Activated naive CD8-positive, alpha-beta T cell treated with anti-CD3 and anti-CD28 coated beads, Interleukin-2, amount 50 U/mL, for 24 hours (primary cell): ENCODE data around the gene KYNU.
A peak's percentile ranks its signal among the peaks of the same experiment; 100 is the strongest.
"Not testable (repeated sequence)": the region's sequence is repeated elsewhere in the genome, so short reads cannot be mapped to it uniquely, and the experiment has no call there.

ENCODE experiments used
- ATAC-seq: fragments of 150-1000 bp; cut with Tn5 transposase; one replicate; pipeline ENCODE4 v1.10.0; 2021
- DNase-seq: peaks from one replicate; pipeline ENCODE4 v3.0.0; 2021
- H3K27ac Mint-ChIP-seq: one replicate; pipeline ENCODE4 v1.8.0; 2021; ENCODE audit warnings: mild to moderate bottlenecking, mixed read lengths
- H3K27me3 Mint-ChIP-seq: one replicate; pipeline ENCODE4 v1.8.0; 2021; ENCODE audit warnings: mixed read lengths
- H3K36me3 Mint-ChIP-seq: one replicate; pipeline ENCODE4 v1.8.0; 2021; ENCODE audit warnings: low read depth, mixed read lengths
- H3K4me1 Mint-ChIP-seq: one replicate; pipeline ENCODE4 v1.8.0; 2021; ENCODE audit warnings: mixed read lengths
- H3K4me3 Mint-ChIP-seq: one replicate; pipeline ENCODE4 v1.8.0; 2021; ENCODE audit warnings: mild to moderate bottlenecking, moderate library complexity, mixed read lengths
- H3K9me3 Mint-ChIP-seq: one replicate; pipeline ENCODE4 v1.8.0; 2021; ENCODE audit warnings: mixed read lengths

Gene KYNU

GRCh38 chr2:143026411-143027054 is 149.1 kb downstream of the KYNU start:
- H3K27ac Mint-ChIP-seq = no peak overlapping the region
- H3K36me3 Mint-ChIP-seq = no peaks in the 10 kb centered on the region
- H3K27me3 Mint-ChIP-seq = peaks cover 3% of the 10 kb centered on the region
- ATAC-seq (no peak), DNase-seq (no peak)
- no peak overlapping the region for H3K4me3 Mint-ChIP-seq
- H3K9me3 Mint-ChIP-seq = no peaks in the 10 kb centered on the region
- H3K4me1 Mint-ChIP-seq = peaks cover 3% of the 10 kb centered on the region

DNA sequence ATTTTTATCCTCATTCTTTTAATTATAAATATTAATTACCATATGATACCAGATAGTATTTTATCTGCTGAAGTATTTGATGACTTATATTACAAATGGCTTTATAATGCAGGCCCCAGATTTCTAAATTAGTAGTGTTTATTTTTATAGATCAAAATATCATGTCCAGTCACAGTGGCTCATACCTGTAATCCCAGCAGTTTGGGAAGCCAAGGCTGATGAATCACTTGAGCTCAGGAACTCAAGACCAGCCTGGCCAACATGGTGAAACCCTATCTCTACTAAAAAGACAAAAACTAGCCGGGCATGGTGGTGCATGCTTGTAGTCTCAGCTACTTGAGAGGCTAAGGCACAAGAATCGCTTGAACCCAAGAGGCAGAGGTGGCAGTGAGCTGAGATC is 151.7 kb downstream of the KYNU start:
- H3K36me3 Mint-ChIP-seq = no peaks in the 10 kb centered on the region
- no peak for DNase-seq
- no peaks in the 10 kb centered on the region for H3K27me3 Mint-ChIP-seq

DNA sequence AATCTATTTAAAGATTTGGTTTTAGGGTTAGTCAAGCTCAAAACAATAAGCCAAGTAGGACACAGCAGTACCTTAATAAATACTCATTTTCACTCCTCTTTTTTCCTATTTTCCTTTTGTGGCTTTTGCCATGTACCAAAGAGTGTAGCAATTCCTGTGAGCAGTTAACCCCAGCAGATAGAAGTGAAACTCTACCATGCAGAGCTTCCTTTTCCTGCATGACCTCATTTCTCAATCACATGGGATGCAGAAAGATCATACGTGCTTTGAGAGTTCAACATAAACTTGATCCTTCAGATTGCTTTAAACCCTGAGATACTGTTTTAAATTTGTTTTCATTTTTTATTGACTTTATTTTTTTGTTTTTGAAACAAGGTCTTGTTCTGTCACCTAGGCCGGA is 152.7 kb downstream of the KYNU start:
- peaks cover 6% of the 10 kb centered on the region for H3K4me1 Mint-ChIP-seq
- no peaks in the 10 kb centered on the region for H3K36me3 Mint-ChIP-seq
- no peaks in the 10 kb centered on the region for H3K27me3 Mint-ChIP-seq
- no peak overlapping the region for H3K27ac Mint-ChIP-seq
- no peak overlapping the region for H3K4me3 Mint-ChIP-seq
- no peak for DNase-seq
- no peak for ATAC-seq
- no peaks in the 10 kb centered on the region for H3K9me3 Mint-ChIP-seq

More for the DNA sequence above, 151.7 kb downstream of the KYNU start:
- no peaks in the 10 kb centered on the region for H3K9me3 Mint-ChIP-seq
- no peak overlapping the region for H3K27ac Mint-ChIP-seq
- no peak for ATAC-seq
- H3K4me3 Mint-ChIP-seq = no peak overlapping the region
- peaks cover 6% of the 10 kb centered on the region for H3K4me1 Mint-ChIP-seq

DNA sequence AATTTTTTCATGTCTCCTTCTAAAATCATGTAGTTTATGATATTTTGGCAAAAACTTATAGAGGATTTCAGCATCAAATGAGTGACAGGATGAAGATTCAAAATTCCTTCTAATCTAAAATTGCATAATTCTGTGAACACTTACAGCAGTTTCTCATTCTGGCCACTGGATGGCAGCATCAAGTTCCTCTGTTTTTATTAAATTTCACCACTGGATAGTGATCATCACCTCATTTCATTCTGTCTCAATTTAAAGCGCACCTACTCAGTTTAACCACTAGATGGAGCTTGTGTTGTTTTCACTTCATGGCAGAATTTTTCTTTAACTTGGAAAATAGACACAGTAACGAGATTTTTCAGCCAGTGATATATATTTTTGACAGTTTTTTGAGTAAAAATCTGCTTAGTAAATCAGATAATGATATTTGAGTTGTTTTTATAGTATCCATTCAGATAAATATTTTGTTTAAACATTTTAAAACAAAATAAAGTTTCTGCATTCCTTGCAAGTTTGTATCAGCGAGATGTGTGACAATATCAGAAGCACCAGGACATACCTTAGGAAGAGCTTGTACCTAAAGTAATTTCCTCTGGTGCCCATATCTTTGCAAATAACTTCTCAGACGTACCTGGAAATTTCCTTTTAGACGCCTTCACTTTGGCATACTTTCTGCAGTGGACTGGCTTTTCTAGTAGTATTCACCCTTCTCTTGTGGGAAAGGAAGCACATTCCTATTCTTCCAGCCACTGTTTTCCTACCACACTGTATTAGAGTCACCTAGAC is 157.0 kb downstream of the KYNU start:
- H3K36me3 Mint-ChIP-seq = no peaks in the 10 kb centered on the region
- peaks cover 6% of the 10 kb centered on the region for H3K4me1 Mint-ChIP-seq
- no peak overlapping the region for H3K27ac Mint-ChIP-seq
- DNase-seq (peak; percentile 41), ATAC-seq (peak; percentile 52)
- H3K4me3 Mint-ChIP-seq = no peak overlapping the region
- H3K27me3 Mint-ChIP-seq = no peaks in the 10 kb centered on the region
- no peaks in the 10 kb centered on the region for H3K9me3 Mint-ChIP-seq

DNA sequence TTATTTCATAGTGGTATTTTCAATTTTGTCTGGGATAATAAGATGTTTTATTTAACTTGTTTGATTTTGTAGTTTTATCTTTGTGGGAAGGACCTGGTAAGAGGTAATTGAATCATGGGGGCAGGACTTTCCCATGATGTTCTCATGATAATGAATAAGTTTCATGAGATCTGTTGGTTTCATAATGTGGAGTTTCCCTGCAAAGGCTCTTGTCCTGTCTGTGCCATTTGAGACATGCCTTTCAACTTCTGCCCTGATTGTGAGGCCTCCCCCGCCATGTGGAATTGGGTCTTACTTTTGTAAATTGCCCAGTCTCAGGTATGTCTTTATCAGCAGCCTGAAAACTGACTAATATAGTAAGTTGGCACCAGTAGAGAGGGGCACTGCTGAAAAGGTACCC is 174.0 kb downstream of the KYNU start:
- no peaks in the 10 kb centered on the region for H3K27me3 Mint-ChIP-seq
- H3K27ac Mint-ChIP-seq = no peak overlapping the region
- no peaks in the 10 kb centered on the region for H3K36me3 Mint-ChIP-seq
- H3K9me3 Mint-ChIP-seq = peaks cover 3% of the 10 kb centered on the region
- no peak for ATAC-seq
- H3K4me3 Mint-ChIP-seq = no peak overlapping the region
- peaks cover 2% of the 10 kb centered on the region for H3K4me1 Mint-ChIP-seq
- no peak for DNase-seq

DNA sequence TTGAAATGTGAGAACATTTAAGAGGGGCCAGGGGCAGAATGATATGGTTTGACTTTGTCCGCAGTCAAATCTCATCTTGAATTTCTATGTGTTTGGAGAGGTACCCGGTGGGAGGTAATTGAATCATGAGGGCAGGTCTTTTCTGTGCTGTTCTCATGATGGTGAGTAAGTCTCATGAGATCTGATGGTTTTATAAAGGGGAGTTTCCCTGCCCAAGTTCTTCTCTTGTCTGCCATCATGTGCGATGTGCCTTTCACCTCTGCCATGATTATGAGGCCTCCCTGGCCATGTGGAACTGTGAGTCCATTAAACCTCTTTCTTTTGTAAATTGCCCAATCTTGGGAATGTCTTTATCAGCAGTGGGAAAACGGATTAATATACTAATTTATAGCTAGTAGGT is 176.0 kb downstream of the KYNU start:
- not testable (repeated sequence) for H3K27ac Mint-ChIP-seq, DNase-seq, H3K4me1 Mint-ChIP-seq, ATAC-seq, H3K36me3 Mint-ChIP-seq, H3K9me3 Mint-ChIP-seq, H3K27me3 Mint-ChIP-seq, H3K4me3 Mint-ChIP-seq

GRCh38 chr2:143056550-143056949 is 179.1 kb downstream of the KYNU start:
- Mint-ChIP-seq H3K9me3 (peaks cover 10% of the 10 kb centered on the region), H3K27ac (no peak overlapping the region), H3K4me3 (no peak overlapping the region), H3K27me3 (no peaks in the 10 kb centered on the region), H3K4me1 (peaks cover 1% of the 10 kb centered on the region), H3K36me3 (peaks cover 3% of the 10 kb centered on the region)
- DNase-seq (no peak), ATAC-seq (no peak)

GRCh38 chr2:143058851-143059250 is 181.4 kb downstream of the KYNU start:
- DNase-seq (no peak), ATAC-seq (no peak)
- peaks cover 10% of the 10 kb centered on the region for H3K9me3 Mint-ChIP-seq
- no peaks in the 10 kb centered on the region for H3K4me1 Mint-ChIP-seq
- H3K4me3 Mint-ChIP-seq = no peak overlapping the region
- peaks cover 3% of the 10 kb centered on the region for H3K36me3 Mint-ChIP-seq
- H3K27ac Mint-ChIP-seq = no peak overlapping the region
- H3K27me3 Mint-ChIP-seq = no peaks in the 10 kb centered on the region

- ATAC-seq = no peak
- H3K4me1 Mint-ChIP-seq = no peaks in the 10 kb centered on the region
- no peaks in the 10 kb centered on the region for H3K36me3 Mint-ChIP-seq
- no peak overlapping the region for H3K27ac Mint-ChIP-seq
- no peak for DNase-seq
- H3K27me3 Mint-ChIP-seq = no peaks in the 10 kb centered on the region
- no peak overlapping the region for H3K4me3 Mint-ChIP-seq
- H3K9me3 Mint-ChIP-seq = peaks cover 13% of the 10 kb centered on the region
Measured at GRCh38 chr2:143063612-143064200, 186.2 kb downstream of the KYNU start.

- Mint-ChIP-seq H3K4me3 (no peak overlapping the region), H3K27ac (no peak overlapping the region), H3K27me3 (no peaks in the 10 kb centered on the region), H3K9me3 (peaks cover 13% of the 10 kb centered on the region), H3K36me3 (no peaks in the 10 kb centered on the region), H3K4me1 (no peaks in the 10 kb centered on the region)
- DNase-seq (no peak), ATAC-seq (no peak)
Measured at GRCh38 chr2:143068094-143068493, 190.6 kb downstream of the KYNU start.

GRCh38 chr2:143068509-143068908 is 191.0 kb downstream of the KYNU start:
- Mint-ChIP-seq H3K27me3 (no peaks in the 10 kb centered on the region), H3K27ac (no peak overlapping the region), H3K4me1 (no peaks in the 10 kb centered on the region), H3K9me3 (peaks cover 13% of the 10 kb centered on the region), H3K4me3 (no peak overlapping the region), H3K36me3 (no peaks in the 10 kb centered on the region)
- DNase-seq = no peak
- no peak for ATAC-seq

DNA sequence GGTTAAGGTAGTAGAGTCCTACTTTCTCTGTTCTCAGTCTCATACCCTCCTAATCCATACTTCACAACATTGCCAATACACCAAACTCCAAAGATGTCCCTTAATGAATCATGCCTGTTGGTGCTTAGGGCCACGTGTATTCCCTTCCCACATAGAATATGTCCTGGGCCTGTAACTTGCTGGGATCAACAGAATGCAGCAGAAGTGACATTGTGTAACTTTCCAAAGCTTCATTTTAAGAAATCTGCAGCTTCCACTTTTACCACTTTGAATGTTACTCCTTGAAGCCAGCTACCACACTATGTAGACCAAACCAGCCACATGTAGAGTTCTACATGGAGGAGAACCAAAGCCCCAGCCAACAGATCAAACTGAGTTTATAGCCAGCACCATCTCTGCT is 193.2 kb downstream of the KYNU start:
- no peak for DNase-seq
- Mint-ChIP-seq H3K27me3 (no peaks in the 10 kb centered on the region), H3K9me3 (peaks cover under 1% of the 10 kb centered on the region), H3K27ac (no peak overlapping the region), H3K36me3 (peaks cover 6% of the 10 kb centered on the region), H3K4me3 (no peak overlapping the region), H3K4me1 (no peaks in the 10 kb centered on the region)
- no peak for ATAC-seq

- ATAC-seq = no peak
Measured at GRCh38 chr2:143071185-143071876, 193.9 kb downstream of the KYNU start.

GRCh38 chr2:143074913-143075312 is 197.4 kb downstream of the KYNU start:
- H3K27ac Mint-ChIP-seq, H3K4me3 Mint-ChIP-seq, H3K36me3 Mint-ChIP-seq, H3K27me3 Mint-ChIP-seq, H3K9me3 Mint-ChIP-seq, DNase-seq, H3K4me1 Mint-ChIP-seq, ATAC-seq: not testable (repeated sequence)

More at GRCh38 chr2:143071185-143071876, 193.9 kb downstream of the KYNU start:
- Mint-ChIP-seq H3K4me3 (no peak overlapping the region), H3K4me1 (no peaks in the 10 kb centered on the region), H3K36me3 (peaks cover 6% of the 10 kb centered on the region), H3K27ac (no peak overlapping the region), H3K9me3 (no peaks in the 10 kb centered on the region), H3K27me3 (no peaks in the 10 kb centered on the region)
- no peak for DNase-seq

- Mint-ChIP-seq H3K36me3 (peaks cover 6% of the 10 kb centered on the region), H3K27me3 (no peaks in the 10 kb centered on the region), H3K4me3 (no peak overlapping the region), H3K27ac (no peak overlapping the region), H3K9me3 (no peaks in the 10 kb centered on the region), H3K4me1 (no peaks in the 10 kb centered on the region)
- DNase-seq = no peak
- ATAC-seq = no peak
Measured at GRCh38 chr2:143075711-143076110, 198.2 kb downstream of the KYNU start.
